MM.1S (cell line): ENCODE measurements around the gene TUBB2B.

Experiments
- EZH2 ChIP-seq: fragments of 300-600 bp; sonication (generic); optimal IDR thresholded peaks from 2 replicates; pipeline ENCODE3; 2017; ENCODE audit warnings: low read depth, mild to moderate bottlenecking, antibody characterized with exemption, low read length, mixed read lengths
- EZH2phosphoT487 ChIP-seq: fragments of 300-600 bp; sonication (generic); IDR thresholded peaks from 2 replicates; pipeline ENCODE4 v1.6.1; 2018; ENCODE audit warnings: antibody characterized with exemption, low read length
- TF ChIP-seq, protein P1 (sequence below): fragments of 300-600 bp; sonication (generic); IDR thresholded peaks from 2 replicates; pipeline ENCODE4 v1.5.1; 2016; ENCODE audit warnings: antibody characterized with exemption, low read length, mixed read lengths

DNA sequence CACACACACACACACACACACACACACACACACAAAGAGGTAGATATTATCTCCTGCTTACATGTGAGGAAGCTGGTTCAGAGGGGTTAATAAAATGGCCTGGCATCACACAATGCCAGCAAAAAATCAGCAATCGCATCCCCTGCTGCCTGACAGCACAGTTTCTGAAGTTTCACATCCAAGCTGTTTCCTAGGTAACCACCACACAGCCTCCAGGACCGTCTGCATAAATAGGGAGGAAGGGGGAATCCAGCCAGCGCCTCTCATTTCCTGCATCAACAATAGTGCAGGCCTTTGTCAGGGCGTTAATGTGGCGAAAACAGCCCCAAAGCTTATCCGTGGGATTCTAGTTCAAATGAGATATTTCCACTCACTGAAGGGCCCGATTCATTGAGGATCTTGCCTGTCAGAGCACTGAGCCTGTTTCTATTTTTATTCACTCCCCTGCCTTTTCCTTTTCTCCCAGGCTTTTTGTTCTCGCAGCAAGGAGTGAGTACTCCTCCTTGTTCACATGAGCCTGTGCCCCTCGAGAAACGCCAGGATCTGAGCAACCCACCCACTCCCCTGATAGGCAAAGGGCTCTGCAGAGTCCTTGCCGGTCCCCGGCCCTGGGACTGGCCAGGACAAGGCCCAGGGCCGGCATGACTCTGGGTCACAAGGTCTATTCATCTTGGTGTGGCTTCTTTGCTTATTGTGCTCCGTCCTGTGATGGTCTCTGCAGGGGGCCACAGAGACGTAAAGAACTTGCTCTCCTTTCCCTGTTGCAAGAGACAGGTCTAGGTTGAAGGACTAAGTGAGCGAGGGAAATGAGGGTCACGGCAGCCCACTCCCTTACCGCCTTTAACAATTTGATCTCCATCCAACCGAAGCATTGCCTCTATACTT lies 32.7 kb downstream of the TUBB2B start:
- no peak for TF ChIP-seq EZH2
- TF ChIP-seq, protein P1, sequence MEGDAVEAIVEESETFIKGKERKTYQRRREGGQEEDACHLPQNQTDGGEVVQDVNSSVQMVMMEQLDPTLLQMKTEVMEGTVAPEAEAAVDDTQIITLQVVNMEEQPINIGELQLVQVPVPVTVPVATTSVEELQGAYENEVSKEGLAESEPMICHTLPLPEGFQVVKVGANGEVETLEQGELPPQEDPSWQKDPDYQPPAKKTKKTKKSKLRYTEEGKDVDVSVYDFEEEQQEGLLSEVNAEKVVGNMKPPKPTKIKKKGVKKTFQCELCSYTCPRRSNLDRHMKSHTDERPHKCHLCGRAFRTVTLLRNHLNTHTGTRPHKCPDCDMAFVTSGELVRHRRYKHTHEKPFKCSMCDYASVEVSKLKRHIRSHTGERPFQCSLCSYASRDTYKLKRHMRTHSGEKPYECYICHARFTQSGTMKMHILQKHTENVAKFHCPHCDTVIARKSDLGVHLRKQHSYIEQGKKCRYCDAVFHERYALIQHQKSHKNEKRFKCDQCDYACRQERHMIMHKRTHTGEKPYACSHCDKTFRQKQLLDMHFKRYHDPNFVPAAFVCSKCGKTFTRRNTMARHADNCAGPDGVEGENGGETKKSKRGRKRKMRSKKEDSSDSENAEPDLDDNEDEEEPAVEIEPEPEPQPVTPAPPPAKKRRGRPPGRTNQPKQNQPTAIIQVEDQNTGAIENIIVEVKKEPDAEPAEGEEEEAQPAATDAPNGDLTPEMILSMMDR, result no peak
- no peak for TF ChIP-seq EZH2phosphoT487
